ENCODE results near the gene PLCXD3.

The PLCXD3 gene

DNA sequence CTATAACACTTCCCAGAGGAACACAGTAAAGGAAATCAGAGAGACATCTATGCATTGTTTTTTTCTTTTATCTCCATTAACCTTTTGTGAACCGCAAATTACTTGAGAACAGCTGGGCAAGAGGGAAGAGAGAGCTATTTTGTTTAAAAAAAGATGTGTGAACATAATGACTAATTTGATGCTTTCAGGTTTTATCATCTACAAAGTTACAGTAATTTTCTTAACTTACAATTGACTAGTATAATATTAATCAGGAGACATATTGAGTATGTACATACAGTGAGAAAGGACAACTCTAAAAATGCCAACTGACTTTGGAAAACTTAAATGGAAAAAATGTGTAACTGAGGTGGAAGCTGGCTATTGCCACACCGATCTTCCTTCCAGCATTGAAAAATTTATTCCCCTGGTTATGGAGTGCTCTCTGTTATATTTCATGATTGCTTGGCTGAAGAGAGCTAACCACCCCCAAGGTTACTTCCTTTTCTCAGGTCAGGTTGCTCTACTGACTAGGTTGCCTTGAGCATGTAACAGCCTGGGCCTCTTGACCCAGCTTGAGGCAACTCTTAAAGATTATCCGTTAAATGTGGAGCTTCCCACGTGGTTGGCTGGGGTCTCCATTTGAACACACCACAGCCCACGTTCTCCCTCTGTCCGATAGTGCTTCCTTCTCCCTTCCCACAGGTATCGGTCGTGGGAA lies 234.4 kb downstream of the PLCXD3 start:
- DNase-seq = no peak

DNA sequence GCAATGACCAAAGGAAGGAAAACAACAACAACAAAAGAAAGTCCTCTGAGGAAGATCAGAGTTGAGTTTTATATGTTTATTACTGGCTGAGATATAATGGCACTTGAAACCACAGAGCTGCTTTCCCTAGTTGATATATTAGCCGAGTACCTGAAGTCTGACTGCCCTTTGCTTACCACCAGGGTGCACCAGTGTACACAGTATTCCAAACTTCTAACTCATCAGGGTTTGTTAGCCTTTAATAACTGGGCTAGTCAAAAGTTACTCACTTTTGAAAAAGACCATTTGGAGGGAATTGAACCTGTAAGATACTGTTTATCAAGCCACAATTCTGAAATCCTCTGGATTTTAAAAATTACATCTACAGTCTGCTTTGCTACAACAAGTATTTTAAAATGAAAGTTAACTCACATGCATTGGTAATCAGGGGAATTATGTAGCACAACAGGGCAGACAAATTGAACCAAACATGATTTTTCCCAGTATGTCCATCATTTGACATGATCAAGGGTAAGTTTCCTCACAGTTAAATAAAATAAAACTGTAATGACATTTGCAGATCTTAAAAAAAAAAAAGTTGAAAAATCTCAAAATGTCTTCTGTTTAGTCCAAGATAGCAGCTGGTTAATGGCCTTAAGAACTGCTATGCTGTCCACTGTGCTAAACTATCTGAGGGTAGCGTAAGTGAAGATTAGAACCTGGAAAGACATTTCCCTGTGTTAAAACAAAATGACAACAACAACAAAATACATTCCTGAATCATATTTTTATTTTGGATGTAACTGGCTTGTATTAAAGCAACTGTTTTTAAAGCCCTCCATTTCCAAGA lies 239.8 kb downstream of the PLCXD3 start:
- no peak for DNase-seq

- no peak for DNase-seq
Observed at GRCh38 chr5:41268894-41269293, 241.5 kb downstream of the PLCXD3 start.

GRCh38 chr5:41266377-41266776 lies 244.0 kb downstream of the PLCXD3 start:
- no peak for DNase-seq

- DNase-seq = no peak
Observed at GRCh38 chr5:41264019-41264418, 246.4 kb downstream of the PLCXD3 start.

- DNase-seq = no peak
Observed at GRCh38 chr5:41263335-41263734, 247.1 kb downstream of the PLCXD3 start.
